Heart left ventricle (tissue), 13 donors: ENCODE results near the gene ERC1.

Experiments
- POLR2A ChIP-seq, 2 donors: fragments of 450-650 bp; IDR thresholded peaks; one replicate each; pipeline ENCODE4 v1.6.1; 2017; ENCODE audit warnings: antibody characterized with exemption in 2 of 2, mild to moderate bottlenecking in 2 of 2, moderate library complexity in 2 of 2
- TF ChIP-seq, protein P1 (sequence below), 12 donors: fragments of 200-600 bp; sonication (generic) in 4 of 12; IDR thresholded peaks; one replicate each; pipeline versions ENCODE4 v1.5.0 to v1.8.0; 2018 to 2022; ENCODE audit warnings: antibody characterized with exemption in 12 of 12, mild to moderate bottlenecking in 5 of 12
- donor health status: ischemic (EF 13 %, LVEDD 7.1; RV severe dilation, severe dysfunction).
- donor health status: DM: no; HTN: yes; CAD: no.
- donor health status: DM: no; HTN: no; CAD: no.
- donor health status: ischemic (EF 25% LVEDD 6.9; RV normal size, moderate dysfunction).
- donor health status: ischemic (EF 25% LVEDD 5.7; RV mildly dilated, moderate dysfunction).
- donor health status: ischemic (EF 35%, LVEDD 5.7; RV mildly dilated, moderate dysfunction).
- donor health status: nonischemic (EF 11% LVEDD 7.7; RV severe dilation, severe dysfunction).
- donor health status: DM: yes; HTN: yes; CAD: no.
- donor health status: PGD.
- donor health status: ischemic (EF 29% LVEDD 5.4; RV normal size, mild dysfunction).
- donor health status: nonischemic (EF 23%, LVEDD 6.1; RV moderate dilation, normal function).

DNA sequence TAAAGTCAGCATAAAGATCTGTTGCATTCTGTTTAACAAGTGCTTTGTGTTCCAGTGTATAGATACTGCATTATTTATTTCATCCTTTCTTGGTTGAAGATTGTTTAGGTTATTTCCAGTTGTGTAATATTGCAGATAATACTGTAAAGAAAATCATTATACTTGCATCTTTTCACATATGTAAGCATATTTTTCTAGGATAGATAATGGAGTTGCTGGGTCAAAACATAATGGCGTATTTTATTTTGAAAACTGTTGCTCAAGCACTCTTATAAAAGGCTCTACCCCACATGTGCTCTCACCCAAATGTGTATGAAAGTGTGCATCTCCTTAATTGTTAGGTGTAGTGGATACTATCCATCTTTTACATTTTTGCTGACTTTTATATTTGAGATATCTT lies 329.0 kb downstream of the ERC1 start:
- TF ChIP-seq, protein P1, sequence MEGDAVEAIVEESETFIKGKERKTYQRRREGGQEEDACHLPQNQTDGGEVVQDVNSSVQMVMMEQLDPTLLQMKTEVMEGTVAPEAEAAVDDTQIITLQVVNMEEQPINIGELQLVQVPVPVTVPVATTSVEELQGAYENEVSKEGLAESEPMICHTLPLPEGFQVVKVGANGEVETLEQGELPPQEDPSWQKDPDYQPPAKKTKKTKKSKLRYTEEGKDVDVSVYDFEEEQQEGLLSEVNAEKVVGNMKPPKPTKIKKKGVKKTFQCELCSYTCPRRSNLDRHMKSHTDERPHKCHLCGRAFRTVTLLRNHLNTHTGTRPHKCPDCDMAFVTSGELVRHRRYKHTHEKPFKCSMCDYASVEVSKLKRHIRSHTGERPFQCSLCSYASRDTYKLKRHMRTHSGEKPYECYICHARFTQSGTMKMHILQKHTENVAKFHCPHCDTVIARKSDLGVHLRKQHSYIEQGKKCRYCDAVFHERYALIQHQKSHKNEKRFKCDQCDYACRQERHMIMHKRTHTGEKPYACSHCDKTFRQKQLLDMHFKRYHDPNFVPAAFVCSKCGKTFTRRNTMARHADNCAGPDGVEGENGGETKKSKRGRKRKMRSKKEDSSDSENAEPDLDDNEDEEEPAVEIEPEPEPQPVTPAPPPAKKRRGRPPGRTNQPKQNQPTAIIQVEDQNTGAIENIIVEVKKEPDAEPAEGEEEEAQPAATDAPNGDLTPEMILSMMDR (IDR thresholded peaks at IDR 0.05), result no peak
- TF ChIP-seq POLR2A (IDR thresholded peaks at IDR 0.05), result no peak
